ENCODE results near the gene RYR2.

- TF ChIP-seq ZNF565 (CRISPR knock-in tag; conservative IDR thresholded peaks at IDR 0.05; ENCODE audit: low read depth) (no peak), ZFP3 (CRISPR knock-in tag; IDR thresholded peaks at IDR 0.05) (no peak), ARNTL (CRISPR knock-in tag; IDR thresholded peaks at IDR 0.05; ENCODE audit: borderline replicate concordance, low read depth) (no peak), ZNF70 (CRISPR knock-in tag; IDR thresholded peaks at IDR 0.05) (no peak), GLIS3 (CRISPR knock-in tag; IDR thresholded peaks at IDR 0.05) (no peak), ISL1 (CRISPR knock-in tag; IDR thresholded peaks at IDR 0.05) (no peak), PATZ1 (CRISPR knock-in tag; IDR thresholded peaks at IDR 0.05; ENCODE audit: borderline replicate concordance) (no peak), TCF4 (CRISPR knock-in tag; IDR thresholded peaks at IDR 0.05; ENCODE audit: borderline replicate concordance) (no peak), TSHZ2 (CRISPR knock-in tag; IDR thresholded peaks at IDR 0.05) (no peak), CSRNP3 (CRISPR knock-in tag; IDR thresholded peaks at IDR 0.05) (no peak)
- TF ChIP-seq, protein P1, sequence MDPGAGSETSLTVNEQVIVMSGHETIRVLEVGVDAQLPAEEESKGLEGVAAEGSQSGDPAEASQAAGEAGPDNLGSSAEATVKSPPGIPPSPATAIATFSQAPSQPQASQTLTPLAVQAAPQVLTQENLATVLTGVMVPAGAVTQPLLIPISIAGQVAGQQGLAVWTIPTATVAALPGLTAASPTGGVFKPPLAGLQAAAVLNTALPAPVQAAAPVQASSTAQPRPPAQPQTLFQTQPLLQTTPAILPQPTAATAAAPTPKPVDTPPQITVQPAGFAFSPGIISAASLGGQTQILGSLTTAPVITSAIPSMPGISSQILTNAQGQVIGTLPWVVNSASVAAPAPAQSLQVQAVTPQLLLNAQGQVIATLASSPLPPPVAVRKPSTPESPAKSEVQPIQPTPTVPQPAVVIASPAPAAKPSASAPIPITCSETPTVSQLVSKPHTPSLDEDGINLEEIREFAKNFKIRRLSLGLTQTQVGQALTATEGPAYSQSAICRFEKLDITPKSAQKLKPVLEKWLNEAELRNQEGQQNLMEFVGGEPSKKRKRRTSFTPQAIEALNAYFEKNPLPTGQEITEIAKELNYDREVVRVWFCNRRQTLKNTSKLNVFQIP (CRISPR knock-in tag; IDR thresholded peaks at IDR 0.05; ENCODE audit: borderline replicate concordance, low read depth), result no peak
Measured at GRCh38 chr1:237172118-237172485, 130.1 kb downstream of the RYR2 start.
